GM21737 (cell line): ENCODE data around the gene PITPNM1.

Experiments used
- ATAC-seq: cut with Tn5 transposase; IDR thresholded peaks from one replicate; pipeline ENCODE4 v1.9.1; 2021; ENCODE audit warnings: mild to moderate bottlenecking, moderate library complexity; ENCODE audit not compliant: unreplicated experiment

Gene PITPNM1

GRCh38 chr11:67504005-67504949 lies 886 bp downstream of the PITPNM1 start:
- ATAC-seq, result no peak

DNA sequence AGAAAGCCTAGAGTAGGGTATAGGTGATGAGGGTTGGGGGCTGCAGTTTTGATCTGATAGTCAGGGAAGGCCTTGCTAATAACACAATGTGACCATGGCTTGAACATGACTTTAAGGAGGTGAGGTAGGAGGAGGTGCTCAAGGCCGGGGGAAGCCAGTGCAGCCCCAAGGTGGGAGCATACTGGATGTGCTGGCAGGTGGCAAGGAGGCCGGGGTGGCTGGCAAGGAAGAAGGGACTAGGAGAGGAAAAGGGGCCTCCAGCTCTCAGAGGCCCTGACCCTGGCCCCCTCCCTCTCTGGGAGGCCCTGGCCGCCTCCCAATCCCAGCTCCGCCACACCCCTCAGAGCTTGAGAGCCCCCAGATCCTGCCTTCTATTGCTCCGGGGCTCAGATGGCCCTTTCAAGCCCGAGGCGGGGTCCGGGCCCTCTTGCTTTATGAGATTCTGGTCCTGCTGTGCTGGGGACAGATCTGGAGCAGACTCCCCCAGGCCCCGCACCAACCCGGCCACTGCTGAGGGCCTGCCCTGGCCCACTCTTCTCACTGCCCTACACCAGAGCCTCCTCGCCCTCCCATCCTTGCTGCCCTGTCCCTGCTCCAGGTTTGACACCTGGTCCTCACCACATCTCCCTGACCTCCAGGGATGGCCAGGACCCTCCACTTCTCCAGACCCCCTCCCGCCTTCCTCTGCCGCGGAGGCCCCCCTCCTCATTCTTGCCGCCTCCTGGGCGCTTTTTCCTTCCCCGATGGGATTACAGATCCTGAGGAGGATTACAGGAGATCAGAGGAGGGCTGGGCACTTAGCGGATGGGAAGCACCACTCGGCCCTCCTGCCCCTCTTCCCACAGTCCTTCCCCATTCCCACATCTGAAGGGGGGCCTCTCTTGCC lies 1.8 kb downstream of the PITPNM1 start:
- ATAC-seq, result no peak

DNA sequence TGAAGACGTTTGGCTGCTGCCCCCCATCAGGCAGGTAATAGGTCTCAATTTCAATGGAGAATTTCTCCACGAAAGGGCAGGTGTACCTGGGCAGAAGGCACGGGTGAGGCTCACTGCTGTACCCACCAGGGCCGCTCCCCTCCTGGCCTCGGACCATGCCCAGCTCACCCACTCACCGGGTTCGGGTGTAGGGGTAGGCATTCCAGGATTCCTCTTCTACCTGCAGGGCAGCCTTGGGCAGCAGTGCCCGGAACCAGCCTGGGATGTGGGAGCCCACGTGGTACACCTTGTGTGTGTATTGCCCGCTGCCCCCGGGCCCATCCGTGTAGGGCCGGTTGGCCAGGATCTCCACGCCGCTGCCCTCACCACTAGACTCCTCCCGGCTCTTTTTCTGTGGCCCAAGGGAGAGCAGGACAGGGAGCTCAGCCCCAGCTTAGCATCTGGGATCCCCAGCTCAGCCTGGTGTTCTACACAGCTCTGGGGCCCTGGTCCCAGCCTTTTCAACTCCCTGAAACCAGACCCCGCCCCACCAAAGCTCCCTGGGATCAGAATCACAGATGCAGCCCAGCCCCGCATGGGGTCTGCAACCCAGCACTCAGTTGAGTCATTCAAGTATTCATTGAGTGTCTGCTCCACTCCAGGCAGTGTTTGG lies 2.7 kb downstream of the PITPNM1 start:
- no peak for ATAC-seq

GRCh38 chr11:67501854-67502253 lies 3.3 kb downstream of the PITPNM1 start:
- no peak for ATAC-seq

GRCh38 chr11:67500831-67501715 lies 4.1 kb downstream of the PITPNM1 start:
- ATAC-seq, result no peak

DNA sequence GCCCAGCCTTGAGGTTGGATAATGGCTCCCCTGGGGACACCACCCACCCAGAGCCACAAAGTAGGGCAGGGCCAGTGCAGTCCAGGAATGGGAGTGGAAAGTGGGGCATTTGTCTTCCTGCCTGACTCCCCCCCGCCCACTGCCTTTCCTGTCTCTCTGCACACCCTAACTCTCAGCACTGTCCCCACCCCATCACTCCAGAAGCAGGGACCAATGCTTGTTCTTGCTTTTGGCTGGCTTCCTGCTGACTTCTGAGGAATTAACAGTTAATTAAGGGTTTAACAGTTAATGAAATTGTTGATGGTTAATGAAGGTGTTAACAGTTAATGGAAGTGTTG lies 4.7 kb downstream of the PITPNM1 start:
- ATAC-seq, result no peak

- no peak for ATAC-seq
Observed at GRCh38 chr11:67499808-67500483, 5.2 kb downstream of the PITPNM1 start.

DNA sequence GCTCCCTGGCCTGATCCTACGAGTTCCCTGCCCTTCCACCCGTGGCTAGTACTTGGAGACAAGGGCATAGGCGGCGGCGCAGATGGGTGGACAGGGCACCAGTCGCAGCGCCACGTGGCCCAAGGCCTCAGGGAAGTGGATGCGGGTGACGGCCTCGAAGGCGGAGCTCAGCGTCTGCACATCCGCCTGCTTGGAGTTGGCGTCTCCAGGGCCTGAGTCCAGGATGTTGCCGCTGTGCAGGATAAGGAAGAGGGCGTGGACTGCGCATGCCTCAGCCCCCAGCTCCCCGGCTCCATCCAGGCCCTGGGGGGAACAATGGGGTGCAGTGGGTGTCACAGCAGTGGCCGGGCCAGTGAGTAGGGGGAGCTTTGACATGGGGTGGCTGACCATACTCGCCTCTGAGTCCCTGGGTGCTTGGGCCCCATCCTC lies 6.6 kb downstream of the PITPNM1 start:
- no peak for ATAC-seq

- no peak for ATAC-seq
Observed at GRCh38 chr11:67497656-67498291, 7.4 kb downstream of the PITPNM1 start.

- ATAC-seq, result no peak
Observed at GRCh38 chr11:67496113-67496512, 9.1 kb downstream of the PITPNM1 start.

DNA sequence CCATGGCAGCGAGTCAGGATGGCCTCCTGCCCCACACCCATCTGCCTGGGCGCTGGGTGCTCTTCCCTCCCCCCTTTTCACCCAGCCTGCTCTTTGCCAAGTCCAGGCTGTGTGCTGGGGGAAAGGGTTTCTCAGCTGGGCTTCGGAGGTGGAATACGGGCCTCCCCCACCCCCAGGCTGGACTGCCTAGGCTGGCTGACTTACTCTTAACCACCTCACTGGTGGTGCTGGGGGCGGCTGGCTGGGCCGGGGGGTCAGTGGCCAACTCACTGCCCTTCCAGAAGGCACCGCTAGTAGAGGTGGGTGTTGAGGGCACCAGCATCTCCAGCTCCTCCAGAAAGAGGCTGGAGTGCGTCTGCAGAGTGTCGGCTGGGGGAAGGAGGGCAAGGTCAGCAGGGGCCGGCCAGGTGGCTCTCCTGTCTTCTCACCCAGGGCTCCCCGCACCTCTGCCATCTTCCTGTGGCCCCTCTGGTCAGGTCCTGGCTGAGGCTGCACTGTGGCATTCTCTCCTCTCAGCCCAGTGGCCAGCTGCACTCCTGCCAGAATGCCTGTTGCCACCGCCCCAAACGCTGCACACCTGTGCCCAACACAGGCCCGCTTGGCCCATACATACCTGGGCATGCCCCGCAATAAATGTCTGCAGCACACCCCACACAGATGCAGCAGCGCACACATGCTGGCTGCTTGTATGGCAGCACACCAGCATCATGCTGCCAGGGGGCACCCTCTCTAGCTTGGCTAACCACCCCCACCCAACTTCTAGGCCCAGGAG lies 9.7 kb downstream of the PITPNM1 start:
- no peak for ATAC-seq

DNA sequence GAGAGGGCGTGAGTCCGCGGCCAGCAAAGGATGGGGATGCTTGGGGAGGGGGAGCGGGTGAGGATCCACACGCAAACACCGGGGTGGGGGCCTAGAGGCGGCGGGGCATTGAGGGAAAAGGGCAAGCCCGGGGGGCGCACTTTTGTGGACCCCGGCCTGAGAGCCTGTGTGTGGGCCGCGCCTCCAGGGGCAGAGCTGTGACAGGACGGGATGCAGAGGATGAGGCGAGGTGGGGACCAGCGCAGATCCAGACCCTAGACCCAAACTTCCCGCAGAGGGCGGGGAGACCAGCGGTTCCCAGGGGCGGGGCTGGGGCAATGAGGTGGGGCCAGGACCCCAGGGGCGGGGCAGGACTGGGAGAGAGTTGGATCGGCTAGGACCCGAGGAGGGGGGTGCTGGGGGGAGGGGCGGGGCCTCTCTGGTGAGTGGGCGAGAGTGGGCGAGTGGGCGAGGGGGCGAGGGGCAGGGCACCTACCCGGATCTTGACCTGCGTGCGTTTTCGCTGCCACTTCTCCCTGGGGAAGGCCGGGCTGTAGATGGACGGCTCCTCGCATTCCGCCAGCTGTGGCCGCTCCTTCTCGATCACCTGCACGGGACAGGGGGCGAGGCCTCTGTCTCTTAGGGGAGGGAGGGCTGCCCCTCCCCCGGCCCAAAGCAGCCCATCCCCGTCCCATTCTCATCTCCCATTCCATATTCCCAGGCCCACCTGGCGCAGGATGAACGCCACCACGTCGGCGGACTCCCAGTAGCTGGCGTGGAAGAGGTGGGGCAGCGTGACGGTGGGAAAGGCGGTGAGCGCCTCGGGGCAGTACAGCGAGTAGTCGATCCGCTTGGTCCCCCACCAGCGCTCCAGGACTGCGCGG lies 10.6 kb downstream of the PITPNM1 start:
- ATAC-seq, result no peak

- no peak for ATAC-seq
Observed at GRCh38 chr11:67493548-67494370, 11.4 kb downstream of the PITPNM1 start.

- ATAC-seq, result no peak
Observed at GRCh38 chr11:67492801-67493547, 12.2 kb downstream of the PITPNM1 start.

- no peak for ATAC-seq
Observed at GRCh38 chr11:67492069-67492727, 13.0 kb downstream of the PITPNM1 start.
